GM19023 (cell line): ENCODE results near the gene PGPEP1.
A peak's percentile ranks its signal among the peaks of the same experiment; 100 is the strongest.

Experiments used
- ATAC-seq: cut with Tn5 transposase; IDR thresholded peaks from one replicate; pipeline ENCODE4 v1.9.1; 2021; ENCODE audit warnings: mild to moderate bottlenecking, moderate library complexity; ENCODE audit not compliant: unreplicated experiment

Gene PGPEP1

GRCh38 chr19:18340190-18340989 is at the start of gene PGPEP1:
PGPEP1 (plus strand) TSS chr19:18340598; CDS start chr19:18340682, 84 bp downstream.
- no peak for ATAC-seq

GRCh38 chr19:18291019-18291524 is 49.3 kb upstream of the PGPEP1 start:
- peak; percentile 17 for ATAC-seq

- peak; percentile 43 for ATAC-seq
Measured at GRCh38 chr19:18291590-18292461, 48.6 kb upstream of the PGPEP1 start.

- ATAC-seq: no peak
Measured at GRCh38 chr19:18292462-18292809, 48.0 kb upstream of the PGPEP1 start.

GRCh38 chr19:18292810-18293641 is 47.4 kb upstream of the PGPEP1 start:
- ATAC-seq: no peak

GRCh38 chr19:18293642-18294466 is 46.5 kb upstream of the PGPEP1 start:
- ATAC-seq: no peak

- no peak for ATAC-seq
Measured at GRCh38 chr19:18294467-18294864, 45.9 kb upstream of the PGPEP1 start.

- no peak for ATAC-seq
Measured at GRCh38 chr19:18295034-18295451, 45.4 kb upstream of the PGPEP1 start.

- ATAC-seq: no peak
Measured at GRCh38 chr19:18297308-18297707, 43.1 kb upstream of the PGPEP1 start.

GRCh38 chr19:18298601-18299000 is 41.8 kb upstream of the PGPEP1 start:
- no peak for ATAC-seq

GRCh38 chr19:18299654-18300053 is 40.7 kb upstream of the PGPEP1 start:
- no peak for ATAC-seq

- ATAC-seq: no peak
Measured at GRCh38 chr19:18300930-18301717, 39.3 kb upstream of the PGPEP1 start.

- ATAC-seq: no peak
Measured at GRCh38 chr19:18301718-18302111, 38.7 kb upstream of the PGPEP1 start.

- ATAC-seq: no peak
Measured at GRCh38 chr19:18304208-18304457, 36.3 kb upstream of the PGPEP1 start.

- no peak for ATAC-seq
Measured at GRCh38 chr19:18304458-18305310, 35.7 kb upstream of the PGPEP1 start.

GRCh38 chr19:18306209-18306887 is 34.0 kb upstream of the PGPEP1 start:
- no peak for ATAC-seq

GRCh38 chr19:18306888-18307260 is 33.5 kb upstream of the PGPEP1 start:
- ATAC-seq: no peak

- ATAC-seq: no peak
Measured at GRCh38 chr19:18307271-18307681, 33.1 kb upstream of the PGPEP1 start.
